Measurements from ENCODE around the gene DGAT2. TPM values are rescaled to one million over a fixed set of nuclear protein-coding genes. Genes with fewer than 3 reads are reported as not detected.

Gene DGAT2
- total RNA-seq, 2 donors from 2014 or later, result 9.3 to 38.6 TPM

- intact Hi-C loops (cut with DNase I), result no loop called here
- Histone ChIP-seq H3K4me3 (no peak overlapping the region), H3K27me3 (no peaks in the 10 kb centered on the region), H3K4me1 (no peaks in the 10 kb centered on the region), H3K27ac (no peak overlapping the region), H3K9me3 (no peaks in the 10 kb centered on the region), H3K36me3 (replicated peaks in 1 of 2; ENCODE audit: insufficient read depth in 1 of 2, low read depth in 2 of 2) (no peaks in the 10 kb centered on the region)
- ATAC-seq, result no peak
- no peak for TF ChIP-seq POLR2A (IDR thresholded peaks at IDR 0.05)
- no peak for TF ChIP-seq CTCF (IDR thresholded peaks at IDR 0.05)
- no peak for DNase-seq
- WGBS, 2 donors, result 89 to 94% methylated on average over 13 of the region's 13 CpGs
These were observed 9.0 kb downstream of the DGAT2 start for GRCh38 chr11:75777461-75778110.

- no peak for ATAC-seq
- no peak for TF ChIP-seq CTCF (IDR thresholded peaks at IDR 0.05)
- TF ChIP-seq POLR2A (IDR thresholded peaks at IDR 0.05), result no peak
- no peaks in the 10 kb centered on the region for H3K9me3 ChIP-seq
- 80 to 87% methylated on average over 5 of the region's 5 CpGs for WGBS, 2 donors
- H3K4me1 ChIP-seq, result peaks cover 9% of the 10 kb centered on the region
- DNase-seq, result no peak
- intact Hi-C loops (cut with DNase I), result no loop called here
- no peak overlapping the region for H3K4me3 ChIP-seq
- no peaks in the 10 kb centered on the region for H3K27me3 ChIP-seq
- H3K36me3 ChIP-seq (replicated peaks in 1 of 2; ENCODE audit: insufficient read depth in 1 of 2, low read depth in 2 of 2), result no peaks in the 10 kb centered on the region
- H3K27ac ChIP-seq, result no peak overlapping the region
These were observed 10.4 kb downstream of the DGAT2 start for GRCh38 chr11:75778962-75779361.

- Histone ChIP-seq H3K9me3 (no peaks in the 10 kb centered on the region), H3K4me1 (peaks cover 17% of the 10 kb centered on the region), H3K36me3 (replicated peaks in 1 of 2; ENCODE audit: insufficient read depth in 1 of 2, low read depth in 2 of 2) (no peaks in the 10 kb centered on the region), H3K27ac (no peak overlapping the region), H3K4me3 (no peak overlapping the region), H3K27me3 (no peaks in the 10 kb centered on the region)
- WGBS, 2 donors, result 83% methylated on average over 2 of the region's 2 CpGs; no CpG with 5 or more reads in 1 of the 2 donors
- no peak for ATAC-seq
- DNase-seq, result no peak
- no peak for TF ChIP-seq CTCF (IDR thresholded peaks at IDR 0.05)
- no peak for TF ChIP-seq POLR2A (IDR thresholded peaks at IDR 0.05)
- intact Hi-C loops (cut with DNase I), result no loop called here
These were observed 11.4 kb downstream of the DGAT2 start for GRCh38 chr11:75779960-75780359.

GRCh38 chr11:75780888-75781287 is 12.3 kb downstream of the DGAT2 start:
- Histone ChIP-seq H3K4me1 (peaks cover 18% of the 10 kb centered on the region), H3K27ac (no peak overlapping the region), H3K9me3 (no peaks in the 10 kb centered on the region), H3K36me3 (replicated peaks in 1 of 2; ENCODE audit: insufficient read depth in 1 of 2, low read depth in 2 of 2) (no peaks in the 10 kb centered on the region), H3K27me3 (no peaks in the 10 kb centered on the region), H3K4me3 (no peak overlapping the region)
- no peak for DNase-seq
- intact Hi-C loops (cut with DNase I), result no loop called here
- WGBS, 2 donors, result 79 to 97% methylated on average over 2 to 3 of the region's 3 CpGs
- no peak for ATAC-seq
- TF ChIP-seq POLR2A (IDR thresholded peaks at IDR 0.05) (no peak), CTCF (IDR thresholded peaks at IDR 0.05) (no peak)

GRCh38 chr11:75781296-75781695 is 12.7 kb downstream of the DGAT2 start:
- peaks cover 22% of the 10 kb centered on the region for H3K4me1 ChIP-seq
- intact Hi-C loops (cut with DNase I), result no loop called here
- no peaks in the 10 kb centered on the region for H3K27me3 ChIP-seq
- H3K4me3 ChIP-seq, result no peak overlapping the region
- WGBS, 2 donors, result 89 to 92% methylated on average over 6 to 7 of the region's 7 CpGs
- ATAC-seq (no peak), DNase-seq (no peak)
- H3K36me3 ChIP-seq (replicated peaks in 1 of 2; ENCODE audit: insufficient read depth in 1 of 2, low read depth in 2 of 2), result no peaks in the 10 kb centered on the region
- no peaks in the 10 kb centered on the region for H3K9me3 ChIP-seq
- TF ChIP-seq CTCF (IDR thresholded peaks at IDR 0.05) (no peak), POLR2A (IDR thresholded peaks at IDR 0.05) (no peak)
- H3K27ac ChIP-seq, result no peak overlapping the region

Data from body of pancreas (tissue), 4 donors.